HG02884 (cell line): ENCODE results near the gene PHC2.

ENCODE experiments used
- ATAC-seq: cut with Tn5 transposase; IDR thresholded peaks from one replicate; pipeline ENCODE4 v1.9.1; 2021; ENCODE audit warnings: mild to moderate bottlenecking, moderate library complexity; ENCODE audit not compliant: unreplicated experiment

The PHC2 gene

GRCh38 chr1:33357099-33357498 lies 73.8 kb downstream of the PHC2 start:
- ATAC-seq: no peak

- ATAC-seq: no peak
Observed at GRCh38 chr1:33354707-33355316, 76.1 kb downstream of the PHC2 start.

DNA sequence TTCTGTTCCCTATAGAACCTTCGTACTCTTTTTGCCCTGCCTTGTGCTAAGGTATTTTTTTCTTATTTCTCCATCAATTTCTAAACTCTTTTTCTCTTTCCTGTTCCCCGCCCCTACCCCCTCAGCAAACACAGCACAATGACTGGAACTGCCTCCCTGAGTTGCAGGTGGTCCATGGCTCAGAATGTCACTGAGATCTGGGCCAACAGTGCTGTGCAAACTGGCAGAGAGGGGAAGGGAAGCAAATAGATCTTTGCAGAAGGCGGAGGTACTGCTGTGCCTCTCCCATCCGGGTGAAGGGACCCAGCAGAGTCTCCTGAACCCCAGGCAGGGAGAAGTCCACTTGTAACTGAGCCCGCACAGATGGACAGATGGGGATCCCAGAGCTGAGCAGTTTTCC lies 77.4 kb downstream of the PHC2 start:
- no peak for ATAC-seq

DNA sequence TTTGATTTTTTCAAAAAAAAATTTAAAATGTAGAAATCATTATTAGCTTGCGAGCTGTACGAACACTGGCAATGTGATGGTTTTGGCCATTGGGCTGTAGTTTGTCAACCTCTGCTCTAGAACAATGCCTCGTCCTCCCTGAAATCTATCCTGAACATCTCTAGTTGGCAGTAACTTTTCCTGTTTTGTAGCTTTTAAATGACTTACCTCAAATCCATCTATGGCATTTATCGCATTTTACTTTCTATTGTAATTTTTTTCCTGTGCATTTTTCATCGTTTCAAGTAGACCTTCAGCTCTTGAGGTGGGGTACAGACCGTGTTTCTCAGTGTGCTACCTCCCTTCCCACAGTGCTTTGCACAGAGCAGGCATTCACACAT lies 79.6 kb downstream of the PHC2 start:
- no peak for ATAC-seq

DNA sequence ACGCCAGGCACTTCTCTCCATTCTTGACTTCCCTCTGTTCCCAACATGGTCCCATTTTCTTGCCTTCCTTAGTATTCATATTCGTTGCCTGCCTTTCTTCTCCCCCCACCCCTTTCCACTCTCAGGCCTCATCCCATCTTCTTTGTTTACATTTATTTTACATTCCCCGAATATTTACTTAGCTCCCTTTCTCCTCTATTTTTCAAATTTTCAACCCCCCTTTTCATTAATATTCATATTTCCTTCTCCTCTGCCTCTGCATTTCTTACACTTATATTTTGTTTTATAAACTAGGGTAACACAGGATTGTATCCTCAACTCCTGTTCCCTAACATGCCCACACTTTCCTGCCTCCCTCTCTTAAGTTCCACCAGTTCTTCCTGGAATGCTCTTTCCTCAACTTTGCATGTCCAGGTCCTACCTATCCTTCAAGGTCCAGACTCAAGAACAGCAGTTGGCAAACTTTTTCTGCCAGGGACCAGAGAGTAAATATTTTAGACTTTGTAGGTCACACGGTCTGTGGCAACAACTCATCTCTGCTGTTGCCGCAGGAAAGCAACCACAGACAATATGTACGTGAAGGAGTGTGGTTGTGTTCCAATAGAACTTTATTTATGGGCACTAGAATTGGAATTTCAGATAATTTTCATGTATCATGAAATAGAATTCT lies 80.1 kb downstream of the PHC2 start:
- ATAC-seq: no peak

DNA sequence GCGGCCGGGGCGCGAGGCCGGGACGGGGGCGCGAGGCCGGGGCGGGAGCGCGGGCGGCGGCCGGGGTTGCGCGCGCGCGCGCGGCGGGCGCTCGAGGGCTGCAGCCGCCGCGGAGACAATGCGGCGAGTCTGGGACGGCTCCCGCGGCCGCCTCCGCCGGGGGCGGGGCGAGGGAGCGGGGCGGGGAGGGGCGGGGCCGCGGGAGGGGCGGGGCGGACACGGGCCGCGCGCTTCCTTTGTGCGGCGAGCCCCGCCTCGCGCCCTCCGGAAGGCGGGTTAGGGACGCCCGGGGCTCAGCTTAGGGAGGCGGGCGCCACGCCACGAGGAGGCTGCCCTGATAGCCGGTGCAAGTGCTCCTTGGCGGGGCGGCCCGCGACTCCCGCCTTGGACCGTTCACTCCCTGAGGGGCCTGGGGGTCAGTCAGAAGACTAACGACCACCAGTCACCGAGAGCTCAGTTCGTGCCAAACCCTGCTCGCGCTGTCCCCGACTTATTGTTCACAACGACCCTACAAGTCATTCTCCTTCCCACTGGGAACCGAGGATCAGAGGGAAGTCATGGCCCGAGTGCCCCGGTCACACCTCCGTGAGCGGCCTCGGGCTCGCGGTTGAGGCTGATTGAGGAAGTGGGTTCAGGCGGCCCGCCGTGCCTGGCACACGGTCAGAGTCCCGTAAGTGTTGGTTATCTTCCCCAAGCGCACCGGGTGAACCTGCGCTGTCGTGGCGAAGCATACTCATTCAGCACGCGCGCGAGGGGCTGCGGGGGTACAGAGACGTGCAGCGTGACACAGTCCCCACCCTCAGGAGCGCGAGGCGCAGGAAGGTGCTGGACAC lies 80.9 kb downstream of the PHC2 start:
- peak; percentile 63 for ATAC-seq

- peak; percentile 26 for ATAC-seq
Observed at GRCh38 chr1:33349081-33349759, 81.7 kb downstream of the PHC2 start.

GRCh38 chr1:33348676-33349080 lies 82.2 kb downstream of the PHC2 start:
- no peak for ATAC-seq

DNA sequence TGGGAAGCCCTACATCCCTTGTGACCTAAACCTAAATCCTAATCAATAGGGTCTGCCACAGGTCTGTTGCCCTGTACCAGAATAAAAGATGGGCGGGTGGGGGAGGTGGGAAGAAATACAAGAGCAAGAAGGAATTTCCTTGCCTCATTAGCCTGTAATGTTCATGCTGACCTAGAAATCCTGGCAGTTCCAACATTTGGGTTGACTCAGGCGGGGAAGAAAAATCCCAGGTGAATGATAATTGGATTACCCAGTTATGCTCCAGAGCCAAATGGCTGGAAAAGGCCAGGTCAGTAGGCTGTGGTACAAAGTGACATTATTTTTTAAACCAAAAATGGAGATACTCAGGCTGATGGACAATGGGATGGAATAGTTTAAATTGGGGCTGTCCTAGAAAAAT lies 82.7 kb downstream of the PHC2 start:
- no peak for ATAC-seq

DNA sequence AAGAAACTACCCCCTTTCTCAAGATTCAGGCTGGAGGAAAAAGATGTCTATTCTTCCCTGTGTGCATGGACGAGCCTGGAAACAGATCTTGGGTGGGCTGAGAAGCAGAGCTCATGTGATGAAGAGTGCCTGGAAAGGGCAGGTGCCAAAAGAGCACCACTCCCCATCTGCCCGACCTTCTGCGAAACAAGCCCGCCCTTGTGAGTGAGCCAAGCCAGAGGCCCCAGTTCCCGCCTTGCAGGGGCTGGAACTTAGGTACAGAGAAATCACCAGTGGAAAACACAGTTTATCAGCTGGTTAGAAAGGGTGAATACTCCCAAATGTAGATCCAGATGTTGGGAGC lies 83.3 kb downstream of the PHC2 start:
- no peak for ATAC-seq

GRCh38 chr1:33346927-33347649 lies 83.8 kb downstream of the PHC2 start:
- no peak for ATAC-seq

DNA sequence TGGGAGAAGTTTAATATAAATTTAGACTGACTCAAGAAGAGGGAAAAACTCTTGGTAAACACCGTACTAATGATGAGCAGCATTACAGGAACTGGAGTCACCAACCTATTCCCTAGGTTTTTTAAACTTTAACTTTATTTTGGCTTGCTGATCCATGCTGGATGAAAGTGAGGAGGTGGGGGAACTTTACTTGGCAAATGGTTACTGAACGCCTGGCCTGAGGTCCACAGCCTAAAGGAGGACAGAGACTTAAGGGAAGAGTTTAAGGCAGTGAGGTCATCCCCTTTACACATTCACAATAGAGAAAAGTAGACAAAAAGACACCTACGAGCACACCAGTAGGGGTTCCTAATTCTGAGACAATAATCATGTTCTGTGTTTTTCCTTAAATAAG lies 84.4 kb downstream of the PHC2 start:
- ATAC-seq: no peak

DNA sequence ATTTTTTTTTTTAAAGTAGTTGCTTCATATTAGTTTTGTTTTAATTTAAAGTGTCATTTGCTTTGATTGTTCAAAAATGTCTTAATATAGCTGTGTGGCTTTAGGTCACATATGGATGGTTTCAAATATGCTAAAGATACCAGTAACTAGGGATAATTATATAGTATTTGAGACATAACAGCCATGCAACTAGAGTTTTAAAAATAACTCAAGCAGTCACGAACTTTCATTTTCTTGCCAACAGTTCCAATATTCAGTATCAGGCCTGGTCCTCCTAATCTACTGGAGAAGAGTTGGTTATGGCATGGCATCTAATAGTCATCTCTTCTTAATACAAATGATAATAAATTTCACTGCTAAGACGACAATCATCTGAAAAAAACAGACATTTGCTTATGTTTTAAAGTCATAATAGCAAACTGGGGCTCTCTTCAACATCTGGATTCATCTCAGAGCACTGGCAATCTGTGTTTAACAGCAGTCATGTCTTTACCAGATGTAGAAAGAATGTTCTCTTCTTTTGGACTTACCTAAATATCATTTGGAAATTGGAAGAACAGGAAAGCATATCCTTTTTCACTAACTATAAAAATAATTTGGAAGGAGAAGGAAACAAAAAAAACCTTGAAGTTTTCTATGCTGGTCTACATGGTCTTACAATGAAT lies 85.9 kb downstream of the PHC2 start:
- ATAC-seq: no peak

DNA sequence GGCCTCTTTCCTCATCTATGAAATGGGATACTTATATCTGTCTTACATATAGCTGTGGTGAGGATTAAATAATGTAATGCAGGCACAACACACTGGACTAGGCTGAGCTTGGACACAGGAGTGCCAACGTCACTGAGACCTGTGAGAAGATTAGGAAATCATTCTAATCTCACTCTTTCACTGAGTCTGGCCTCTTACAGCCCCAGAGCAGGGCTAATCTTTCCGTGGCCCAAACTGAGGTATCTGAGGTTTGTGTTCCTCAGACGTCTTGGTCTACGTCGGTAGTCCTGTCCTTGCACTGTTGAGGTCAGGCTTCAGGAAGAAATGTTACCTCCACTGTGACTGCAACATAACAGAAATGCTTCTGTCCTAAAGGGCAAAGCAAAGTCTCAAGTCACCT lies 87.4 kb downstream of the PHC2 start:
- no peak for ATAC-seq

DNA sequence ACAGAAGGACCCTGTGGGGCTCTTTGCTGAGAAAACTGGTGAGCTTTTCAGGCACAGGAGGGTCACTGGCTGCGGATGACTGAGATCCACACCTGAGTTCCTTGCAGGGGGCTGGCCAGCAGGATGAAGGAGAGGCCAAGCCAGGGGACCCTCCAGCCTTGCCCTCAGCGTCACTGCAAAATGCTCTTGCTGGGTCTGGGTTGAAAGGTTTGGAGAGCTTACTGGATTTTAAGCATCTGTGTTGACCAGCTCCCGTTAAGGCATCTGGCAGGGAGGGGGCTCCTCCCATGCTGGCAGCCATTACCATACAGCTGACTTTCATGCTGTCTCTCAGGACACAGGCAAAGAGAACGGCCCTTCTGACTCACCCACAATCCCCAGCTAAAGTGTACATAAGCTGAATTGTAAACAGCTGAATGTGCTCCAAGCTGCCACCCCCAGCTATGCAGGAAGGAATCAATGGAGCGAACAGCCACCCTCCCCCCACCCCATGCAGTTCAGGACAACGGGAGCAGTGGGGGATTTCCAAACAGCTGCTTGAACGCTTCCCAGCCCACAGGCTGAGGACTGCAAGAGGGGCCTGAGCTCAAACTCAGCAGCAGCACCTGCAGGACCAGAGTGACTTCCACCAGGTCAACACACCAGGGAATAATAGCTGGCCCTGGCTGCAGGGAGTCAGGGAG lies 88.7 kb downstream of the PHC2 start:
- no peak for ATAC-seq

- no peak for ATAC-seq
Observed at GRCh38 chr1:33341190-33341589, 89.7 kb downstream of the PHC2 start.

- no peak for ATAC-seq
Observed at GRCh38 chr1:33339413-33339812, 91.5 kb downstream of the PHC2 start.

- ATAC-seq: no peak
Observed at GRCh38 chr1:33338440-33339211, 92.3 kb downstream of the PHC2 start.

DNA sequence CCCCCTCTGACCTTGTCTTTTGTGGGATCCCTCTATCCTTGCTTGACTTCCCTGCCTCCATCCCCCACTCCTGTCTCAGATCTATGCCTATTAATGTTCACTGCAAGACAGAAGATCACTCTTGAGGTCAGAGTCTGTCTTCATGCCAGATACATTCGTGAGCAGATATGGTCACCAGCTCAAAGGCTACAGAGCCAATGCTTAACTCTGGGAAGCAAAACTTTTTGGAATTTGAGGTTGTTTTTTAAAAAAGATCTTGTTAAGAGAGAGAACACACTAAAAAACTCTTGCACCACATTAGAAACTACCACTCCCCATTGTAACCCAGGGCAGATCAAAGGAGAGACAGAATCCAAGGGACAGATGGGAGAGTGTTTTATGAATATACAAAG lies 92.9 kb downstream of the PHC2 start:
- ATAC-seq: no peak
